Measurements from ENCODE around the gene ADRA1B.
A peak's percentile ranks its signal among the peaks of the same experiment; 100 is the strongest.
"Not testable (repeated sequence)": the region's sequence is repeated elsewhere in the genome, so short reads cannot be mapped to it uniquely, and the experiment has no call there.

The ADRA1B gene

GRCh38 chr5:160008877-160009590 is 92.8 kb downstream of the ADRA1B start, which contains the start of gene TTC1:
Gene TTC1, plus strand, starts transcription at chr5:160009139. Its CDS starts 1,390 bp downstream, at chr5:160010529.
- TF ChIP-seq FOXA1 (IDR thresholded peaks at IDR 0.05): no peak
- peak; percentile 79 for TF ChIP-seq ELF4 (IDR thresholded peaks at IDR 0.05)
- peak; percentile 54 for TF ChIP-seq L3MBTL2 (conservative IDR thresholded peaks at IDR 0.05)
- peak; percentile 63 for TF ChIP-seq NFRKB (IDR thresholded peaks at IDR 0.05)
- peak; percentile 38 for TF ChIP-seq PKNOX1 (IDR thresholded peaks at IDR 0.05)
- no peak for TF ChIP-seq BHLHE40 (IDR thresholded peaks at IDR 0.05; ENCODE audit: borderline replicate concordance)
- ChIA-PET POLR2A (interaction anchor here (0.6 to 2.0 kb wide), 10 partner anchors 8 to 584 kb away, joined by 3 to 6 read pairs (median 4); partner anchors contain the start of gene SLU7), CTCF (interaction anchor here (0.6 to 1.1 kb wide), 3 partner anchors 13 to 52 kb away, joined by 3 to 5 read pairs (median 4); no protein-coding TSS in a partner anchor)
- peak; percentile 93 for DNase-seq (ENCODE audit: extremely low spot score)

- peak; percentile 9 for DNase-seq (ENCODE audit: extremely low spot score)
- POLR2A ChIA-PET: interaction anchor here (0.6 to 2.0 kb wide), 8 partner anchors 9 to 585 kb away, joined by 3 to 6 read pairs (median 4); partner anchors contain the start of gene SLU7
- TF ChIP-seq BHLHE40 (IDR thresholded peaks at IDR 0.05; ENCODE audit: borderline replicate concordance) (no peak), TARDBP (IDR thresholded peaks at IDR 0.05) (no peak), FOXA1 (IDR thresholded peaks at IDR 0.05) (no peak), L3MBTL2 (conservative IDR thresholded peaks at IDR 0.05) (no peak), FOXM1 (IDR thresholded peaks at IDR 0.05; ENCODE audit: borderline replicate concordance) (no peak), HDGF (IDR thresholded peaks at IDR 0.05; ENCODE audit: borderline replicate concordance) (no peak), ARNT (IDR thresholded peaks at IDR 0.05) (no peak), ZNF384 (IDR thresholded peaks at IDR 0.05) (no peak), LEF1 (IDR thresholded peaks at IDR 0.05; ENCODE audit: borderline replicate concordance) (no peak), CTBP1 (IDR thresholded peaks at IDR 0.05; ENCODE audit: borderline replicate concordance) (no peak), PKNOX1 (IDR thresholded peaks at IDR 0.05) (no peak), NFRKB (IDR thresholded peaks at IDR 0.05) (no peak), FOXK2 (IDR thresholded peaks at IDR 0.05) (no peak), SP1 (IDR thresholded peaks at IDR 0.05) (no peak), ELF4 (IDR thresholded peaks at IDR 0.05) (no peak), SUZ12 (IDR thresholded peaks at IDR 0.05) (no peak)
- CTCF ChIA-PET: interaction anchor here (0.6 to 1.1 kb wide), 2 partner anchors 22 to 52 kb away, joined by 3 to 4 read pairs; no protein-coding TSS in a partner anchor
Measured at GRCh38 chr5:160009591-160009989, 93.3 kb downstream of the ADRA1B start.

GRCh38 chr5:160011471-160011870 is 95.2 kb downstream of the ADRA1B start:
- CTCF ChIA-PET: interaction anchor here (0.9 to 1.0 kb wide), 2 partner anchors 11 to 15 kb away, joined by 3 to 5 read pairs; no protein-coding TSS in a partner anchor

GRCh38 chr5:160014197-160014596 is 97.9 kb downstream of the ADRA1B start:
- DNase-seq (ENCODE audit: extremely low spot score); POLR2A ChIA-PET: not testable (repeated sequence)
- CTCF ChIA-PET: interaction anchor here (1.9 kb wide), 1 partner anchor 8 kb away, joined by 6 read pairs; no protein-coding TSS in a partner anchor

More at GRCh38 chr5:160011471-160011870, 95.2 kb downstream of the ADRA1B start:
- no peak for TF ChIP-seq TARDBP (IDR thresholded peaks at IDR 0.05)
- TF ChIP-seq SUZ12 (IDR thresholded peaks at IDR 0.05): no peak
- no peak for TF ChIP-seq LEF1 (IDR thresholded peaks at IDR 0.05; ENCODE audit: borderline replicate concordance)
- no peak for TF ChIP-seq HDGF (IDR thresholded peaks at IDR 0.05; ENCODE audit: borderline replicate concordance)
- no peak for TF ChIP-seq BHLHE40 (IDR thresholded peaks at IDR 0.05; ENCODE audit: borderline replicate concordance)
- TF ChIP-seq ELF4 (IDR thresholded peaks at IDR 0.05): no peak
- no peak for TF ChIP-seq FOXA1 (IDR thresholded peaks at IDR 0.05)
- DNase-seq (ENCODE audit: extremely low spot score): no peak
- POLR2A ChIA-PET: interaction anchor here (1.3 kb wide), 1 partner anchor 72 kb away, joined by 3 read pairs; no protein-coding TSS in a partner anchor

- no peak for DNase-seq (ENCODE audit: extremely low spot score)
- POLR2A ChIA-PET: interaction anchor here (0.9 to 1.2 kb wide), 2 partner anchors 10 kb away, joined by 3 to 6 read pairs; partner anchors contain the start of gene TTC1
- TF ChIP-seq ZNF384 (IDR thresholded peaks at IDR 0.05): no peak
- no peak for TF ChIP-seq LEF1 (IDR thresholded peaks at IDR 0.05; ENCODE audit: borderline replicate concordance)
- no peak for TF ChIP-seq SUZ12 (IDR thresholded peaks at IDR 0.05)
- TF ChIP-seq FOXM1 (IDR thresholded peaks at IDR 0.05; ENCODE audit: borderline replicate concordance): no peak
- no peak for TF ChIP-seq ELF4 (IDR thresholded peaks at IDR 0.05)
- no peak for TF ChIP-seq CTBP1 (IDR thresholded peaks at IDR 0.05; ENCODE audit: borderline replicate concordance)
- TF ChIP-seq SP1 (IDR thresholded peaks at IDR 0.05): no peak
- TF ChIP-seq BHLHE40 (IDR thresholded peaks at IDR 0.05; ENCODE audit: borderline replicate concordance): no peak
- TF ChIP-seq ARNT (IDR thresholded peaks at IDR 0.05): no peak
- TF ChIP-seq FOXA1 (IDR thresholded peaks at IDR 0.05): no peak
- no peak for TF ChIP-seq NFRKB (IDR thresholded peaks at IDR 0.05)
- no peak for TF ChIP-seq HDGF (IDR thresholded peaks at IDR 0.05; ENCODE audit: borderline replicate concordance)
- no peak for TF ChIP-seq TARDBP (IDR thresholded peaks at IDR 0.05)
- no peak for TF ChIP-seq L3MBTL2 (conservative IDR thresholded peaks at IDR 0.05)
- CTCF ChIA-PET: no interaction called here
Measured at GRCh38 chr5:160018945-160019625, 102.8 kb downstream of the ADRA1B start.

GRCh38 chr5:160020266-160020770 is 104.0 kb downstream of the ADRA1B start:
- TF ChIP-seq ELF4 (IDR thresholded peaks at IDR 0.05): no peak
- no peak for TF ChIP-seq PKNOX1 (IDR thresholded peaks at IDR 0.05)
- POLR2A ChIA-PET: interaction anchor here (1.2 kb wide), 1 partner anchor 11 kb away, joined by 6 read pairs; the partner anchor contains the start of gene TTC1
- CTCF ChIA-PET: interaction anchor here (0.8 kb wide), 1 partner anchor 33 kb away, joined by 3 read pairs; no protein-coding TSS in a partner anchor
- no peak for DNase-seq (ENCODE audit: extremely low spot score)

Measured in HEK293T (cell line).